Peyer's patch (tissue), 4 donors: ENCODE measurements around the gene EDNRA. TPM values are rescaled to one million over a fixed set of nuclear protein-coding genes. Genes with fewer than 3 reads are reported as not detected.

ENCODE experiments used
- DNase-seq, 3 donors: peaks; one replicate each; pipeline ENCODE4 v3.0.0-alpha.2; 2017 to 2019
- H3K27ac ChIP-seq, 4 donors: fragments of 200-600 bp; sonication (generic); one replicate each; pipeline ENCODE4 v1.5.1; 2016 to 2019
- H3K27me3 ChIP-seq, 2 donors: fragments of 200-600 bp; sonication (generic); one replicate each; pipeline ENCODE4 v1.5.1; 2019
- H3K36me3 ChIP-seq, 3 donors: fragments of 200-600 bp; sonication (generic); one replicate each; pipeline ENCODE4 v1.5.1; 2016 to 2019
- H3K4me1 ChIP-seq, 4 donors: fragments of 200-600 bp; sonication (generic); one replicate each; pipeline ENCODE4 v1.5.1; 2016 to 2019
- H3K4me3 ChIP-seq, 4 donors: fragments of 200-600 bp; sonication (generic); 1 replicate in 3 of 4; 2 replicates in 1 of 4; pipeline ENCODE4 v1.5.1; 2016 to 2019; ENCODE audit warnings: mild to moderate bottlenecking in 1 of 4
- H3K9me3 ChIP-seq, 4 donors: fragments of 200-600 bp; sonication (generic); one replicate each; pipeline ENCODE4 v1.5.1; 2016 to 2019; ENCODE audit warnings: mild to moderate bottlenecking in 1 of 4
- POLR2A ChIP-seq, 2 donors: fragments of 450-650 bp; IDR thresholded peaks; one replicate each; pipeline ENCODE4 v1.5.1; 2017; ENCODE audit warnings: antibody characterized with exemption in 2 of 2, mild to moderate bottlenecking in 2 of 2, moderate library complexity in 2 of 2
- total RNA-seq, 4 donors: library from RNA; depleted of rRNA; stranded (reverse); fragments of >200 nt; gene quantifications; one replicate each; pipeline ENCODE4 v1.1.0, GENCODE V29; 2016
- TF ChIP-seq, protein P1 (sequence below), 6 experiments: fragments of 450-650 bp in 4 of 6; fragments of 200-600 bp in 2 of 6; sonication (generic) in 1 of 6; IDR thresholded peaks; one replicate each; pipeline ENCODE4 v1.5.1; 2017 to 2019; ENCODE audit warnings: antibody characterized with exemption in 6 of 6, mild to moderate bottlenecking in 3 of 6, moderate library complexity in 1 of 6

The EDNRA gene
- total RNA-seq, 4 donors from 2014 or later: 0.38 to 7.4 (median 1.6) TPM

DNA sequence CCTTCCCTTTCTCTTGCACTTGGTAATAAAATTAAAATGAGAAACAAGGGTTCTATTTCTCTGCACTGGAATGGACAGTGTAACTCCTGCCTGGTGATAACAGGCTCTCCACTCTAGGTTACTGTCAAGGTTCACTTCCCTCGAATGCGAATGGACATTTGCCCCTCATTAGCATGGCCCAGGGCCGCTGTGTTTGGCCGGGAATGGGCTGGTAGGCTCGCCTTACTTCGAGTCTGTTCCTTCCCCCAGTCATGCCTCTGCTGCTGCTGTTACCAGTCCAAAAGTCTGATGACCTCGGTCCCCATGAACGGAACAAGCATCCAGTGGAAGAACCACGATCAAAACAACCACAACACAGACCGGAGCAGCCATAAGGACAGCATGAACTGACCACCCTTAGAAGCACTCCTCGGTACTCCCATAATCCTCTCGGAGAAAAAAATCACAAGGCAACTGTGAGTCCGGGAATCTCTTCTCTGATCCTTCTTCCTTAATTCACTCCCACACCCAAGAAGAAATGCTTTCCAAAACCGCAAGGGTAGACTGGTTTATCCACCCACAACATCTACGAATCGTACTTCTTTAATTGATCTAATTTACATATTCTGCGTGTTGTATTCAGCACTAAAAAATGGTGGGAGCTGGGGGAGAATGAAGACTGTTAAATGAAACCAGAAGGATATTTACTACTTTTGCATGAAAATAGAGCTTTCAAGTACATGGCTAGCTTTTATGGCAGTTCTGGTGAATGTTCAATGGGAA is 61.5 kb downstream of the EDNRA start:
- Histone ChIP-seq H3K4me1 (no peaks in the 10 kb centered on the region), H3K27ac (no peak overlapping the region), H3K4me3 (no peak overlapping the region), H3K27me3 (no peaks in the 10 kb centered on the region), H3K36me3 (no peaks in the 10 kb centered on the region), H3K9me3 (no peaks in the 10 kb centered on the region)
- TF ChIP-seq, protein P1, sequence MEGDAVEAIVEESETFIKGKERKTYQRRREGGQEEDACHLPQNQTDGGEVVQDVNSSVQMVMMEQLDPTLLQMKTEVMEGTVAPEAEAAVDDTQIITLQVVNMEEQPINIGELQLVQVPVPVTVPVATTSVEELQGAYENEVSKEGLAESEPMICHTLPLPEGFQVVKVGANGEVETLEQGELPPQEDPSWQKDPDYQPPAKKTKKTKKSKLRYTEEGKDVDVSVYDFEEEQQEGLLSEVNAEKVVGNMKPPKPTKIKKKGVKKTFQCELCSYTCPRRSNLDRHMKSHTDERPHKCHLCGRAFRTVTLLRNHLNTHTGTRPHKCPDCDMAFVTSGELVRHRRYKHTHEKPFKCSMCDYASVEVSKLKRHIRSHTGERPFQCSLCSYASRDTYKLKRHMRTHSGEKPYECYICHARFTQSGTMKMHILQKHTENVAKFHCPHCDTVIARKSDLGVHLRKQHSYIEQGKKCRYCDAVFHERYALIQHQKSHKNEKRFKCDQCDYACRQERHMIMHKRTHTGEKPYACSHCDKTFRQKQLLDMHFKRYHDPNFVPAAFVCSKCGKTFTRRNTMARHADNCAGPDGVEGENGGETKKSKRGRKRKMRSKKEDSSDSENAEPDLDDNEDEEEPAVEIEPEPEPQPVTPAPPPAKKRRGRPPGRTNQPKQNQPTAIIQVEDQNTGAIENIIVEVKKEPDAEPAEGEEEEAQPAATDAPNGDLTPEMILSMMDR (IDR thresholded peaks at IDR 0.05): no peak
- TF ChIP-seq POLR2A (IDR thresholded peaks at IDR 0.05): no peak
- DNase-seq: no peak

DNA sequence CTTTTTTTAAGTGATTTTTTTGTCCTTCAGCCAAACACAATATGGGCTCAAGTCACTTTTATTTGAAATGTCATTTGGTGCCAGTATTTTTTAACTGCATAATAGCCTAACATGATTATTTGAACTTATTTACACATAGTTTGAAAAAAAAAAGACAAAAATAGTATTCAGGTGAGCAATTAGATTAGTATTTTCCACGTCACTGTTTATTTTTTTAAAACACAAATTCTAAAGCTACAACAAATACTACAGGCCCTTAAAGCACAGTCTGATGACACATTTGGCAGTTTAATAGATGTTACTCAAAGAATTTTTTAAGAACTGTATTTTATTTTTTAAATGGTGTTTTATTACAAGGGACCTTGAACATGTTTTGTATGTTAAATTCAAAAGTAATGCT is 62.1 kb downstream of the EDNRA start:
- no peaks in the 10 kb centered on the region for H3K9me3 ChIP-seq
- no peaks in the 10 kb centered on the region for H3K36me3 ChIP-seq
- H3K4me3 ChIP-seq: no peak overlapping the region
- no peaks in the 10 kb centered on the region for H3K4me1 ChIP-seq
- no peak for DNase-seq
- no peak overlapping the region for H3K27ac ChIP-seq
- TF ChIP-seq, protein P1 (IDR thresholded peaks at IDR 0.05): no peak
- TF ChIP-seq POLR2A (IDR thresholded peaks at IDR 0.05): no peak
- no peaks in the 10 kb centered on the region for H3K27me3 ChIP-seq

DNA sequence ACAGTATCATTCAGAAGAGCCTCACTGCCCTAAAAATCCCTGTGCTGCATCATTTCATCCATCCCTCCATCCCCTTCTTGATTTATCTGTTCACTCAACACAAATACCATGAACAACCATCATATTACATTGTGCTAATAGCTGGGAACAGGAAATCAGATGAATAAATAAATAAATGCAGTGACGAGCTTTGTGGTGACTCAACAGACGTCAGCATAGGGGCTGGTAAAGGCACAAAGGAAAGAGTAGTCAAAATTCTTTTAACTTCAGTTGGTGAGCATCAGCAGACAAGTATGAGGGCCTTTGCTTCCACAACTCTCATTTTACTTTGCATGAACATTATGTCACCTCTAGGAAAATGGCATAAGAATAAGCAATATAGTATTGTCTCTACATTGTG is 65.5 kb downstream of the EDNRA start:
- TF ChIP-seq, protein P1 (IDR thresholded peaks at IDR 0.05): no peak
- TF ChIP-seq POLR2A (IDR thresholded peaks at IDR 0.05): no peak
- H3K4me3 ChIP-seq: no peak overlapping the region
- H3K4me1 ChIP-seq: no peaks in the 10 kb centered on the region
- H3K9me3 ChIP-seq: no peaks in the 10 kb centered on the region
- no peak for DNase-seq
- no peak overlapping the region for H3K27ac ChIP-seq
- no peaks in the 10 kb centered on the region for H3K27me3 ChIP-seq
- no peaks in the 10 kb centered on the region for H3K36me3 ChIP-seq

DNA sequence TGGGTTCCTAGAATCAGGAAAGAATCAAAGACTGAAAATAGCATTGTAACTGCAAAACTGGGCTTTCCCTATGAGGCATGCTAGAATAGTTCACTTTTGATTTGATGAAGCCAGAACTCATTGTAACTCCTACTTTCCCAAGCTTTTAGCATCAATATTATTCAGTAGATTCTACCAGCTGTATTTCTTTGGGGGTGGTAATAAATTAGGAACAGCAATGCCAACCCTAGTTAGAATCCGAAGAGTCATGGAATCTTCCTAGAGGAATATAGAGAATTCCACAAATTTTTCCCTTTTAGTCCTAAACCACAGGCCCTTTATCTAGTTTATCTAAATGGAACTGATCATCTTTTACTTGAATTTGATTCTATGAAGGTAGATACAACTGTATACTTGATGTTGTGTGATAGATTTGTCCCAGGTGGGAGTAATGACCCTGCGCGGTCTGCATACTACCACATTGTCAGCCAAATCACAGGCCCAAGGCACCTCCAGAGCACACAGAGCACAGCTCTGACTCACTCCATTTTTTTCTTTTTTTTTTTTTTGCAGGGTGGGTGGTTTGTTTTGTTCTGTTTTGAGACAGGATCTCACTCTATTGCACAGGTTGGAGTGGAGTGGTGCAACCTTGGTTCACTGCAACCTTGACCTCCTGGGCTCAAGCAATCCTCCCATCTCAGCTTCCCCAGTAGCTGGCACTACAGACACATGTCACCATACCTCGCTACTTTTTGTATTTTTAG is 66.6 kb downstream of the EDNRA start:
- TF ChIP-seq POLR2A (IDR thresholded peaks at IDR 0.05): no peak
- TF ChIP-seq, protein P1 (IDR thresholded peaks at IDR 0.05): no peak
- DNase-seq: no peak
- H3K27me3 ChIP-seq: no peaks in the 10 kb centered on the region
- H3K4me3 ChIP-seq: no peak overlapping the region
- no peaks in the 10 kb centered on the region for H3K36me3 ChIP-seq
- no peak overlapping the region for H3K27ac ChIP-seq
- H3K9me3 ChIP-seq: no peaks in the 10 kb centered on the region
- no peaks in the 10 kb centered on the region for H3K4me1 ChIP-seq

DNA sequence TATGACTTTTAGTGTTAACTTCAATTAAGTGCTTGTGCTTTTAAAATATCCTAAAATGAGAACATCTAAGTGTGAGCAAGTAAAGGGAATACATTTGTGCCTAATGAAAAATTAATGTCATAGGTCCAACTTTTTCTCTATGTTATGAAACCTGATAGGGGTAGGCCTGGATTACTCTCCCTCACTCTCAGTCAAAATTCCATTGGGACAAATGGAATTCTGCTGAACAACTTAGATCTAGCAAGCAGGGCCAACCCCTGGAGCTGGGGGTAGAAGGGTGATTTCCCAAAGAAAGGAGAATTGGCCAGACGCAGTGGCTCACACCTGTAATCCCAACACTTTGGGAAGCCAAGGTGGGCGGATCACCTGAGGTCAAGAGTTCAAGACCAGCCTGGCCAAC is 67.4 kb downstream of the EDNRA start:
- H3K36me3 ChIP-seq: no peaks in the 10 kb centered on the region
- no peak for DNase-seq
- H3K27ac ChIP-seq: no peak overlapping the region
- no peaks in the 10 kb centered on the region for H3K9me3 ChIP-seq
- no peak overlapping the region for H3K4me3 ChIP-seq
- H3K27me3 ChIP-seq: no peaks in the 10 kb centered on the region
- H3K4me1 ChIP-seq: no peaks in the 10 kb centered on the region
- TF ChIP-seq POLR2A (IDR thresholded peaks at IDR 0.05): no peak
- TF ChIP-seq, protein P1 (IDR thresholded peaks at IDR 0.05): no peak
